Smooth muscle cell (in vitro differentiated cells): ENCODE data around the gene ABTB2. TPM values are rescaled to one million over a fixed set of nuclear protein-coding genes. Genes with fewer than 3 reads are reported as not detected.
A peak's percentile ranks its signal among the peaks of the same experiment; 100 is the strongest.

Experiments
- DNase-seq: peaks from one replicate; lab custom pipeline; 2025; ENCODE audit not compliant: unreplicated experiment; lab: John Stamatoyannopoulos, UW
- H2AFZ ChIP-seq: fragments of 200-600 bp; sonication (generic); 2 replicates; pipeline ENCODE4 v1.6.0; 2016; ENCODE audit warnings: antibody characterized with exemption, low read depth, mild to moderate bottlenecking
- H3F3A ChIP-seq: fragments of 200-600 bp; sonication (generic); 2 replicates; pipeline ENCODE4 v1.6.0; 2017; ENCODE audit warnings: antibody characterized with exemption, low read depth
- H3K27ac ChIP-seq: fragments of 200-600 bp; sonication (generic); 2 replicates; pipeline ENCODE4 v1.5.1; 2016; ENCODE audit warnings: low read depth, mild to moderate bottlenecking
- H3K27me3 ChIP-seq: fragments of 200-600 bp; sonication (generic); 2 replicates; pipeline ENCODE4 v1.6.1; 2016; ENCODE audit warnings: low read depth, mild to moderate bottlenecking
- H3K36me3 ChIP-seq: fragments of 200-600 bp; sonication (generic); 2 replicates; pipeline ENCODE4 v1.5.1; 2016; ENCODE audit warnings: low read depth
- H3K4me1 ChIP-seq: fragments of 200-600 bp; sonication (generic); 2 replicates; pipeline ENCODE4 v1.5.1; 2016; ENCODE audit warnings: low read depth
- H3K4me2 ChIP-seq: fragments of 200-600 bp; sonication (generic); 2 replicates; pipeline ENCODE4 v1.6.0; 2016; ENCODE audit warnings: mild to moderate bottlenecking
- H3K4me3 ChIP-seq: fragments of 200-600 bp; sonication (generic); 2 replicates; pipeline ENCODE4 v1.5.1; 2016; ENCODE audit warnings: mild to moderate bottlenecking
- H3K79me2 ChIP-seq: fragments of 200-600 bp; sonication (generic); 2 replicates; pipeline ENCODE4 v1.6.0; 2016; ENCODE audit warnings: low read depth, mild to moderate bottlenecking
- H3K9ac ChIP-seq: fragments of 200-600 bp; sonication (generic); 2 replicates; pipeline ENCODE4 v1.6.0; 2016; ENCODE audit warnings: low read depth
- H3K9me3 ChIP-seq: fragments of 200-600 bp; sonication (generic); replicated peaks from 2 replicates; pipeline ENCODE4 v1.5.1; 2016; ENCODE audit warnings: low read depth
- H4K20me1 ChIP-seq: fragments of 200-600 bp; sonication (generic); 2 replicates; pipeline ENCODE4 v1.6.0; 2016; ENCODE audit warnings: low read depth
- CTCF ChIP-seq: fragments of 200-600 bp; sonication (generic); IDR thresholded peaks from 2 replicates; pipeline ENCODE4 v1.5.1; 2017; ENCODE audit warnings: borderline replicate concordance, mild to moderate bottlenecking, antibody characterized with exemption; ENCODE audit not compliant: insufficient read depth, poor library complexity, severe bottlenecking
- WGBS: methylation state at CpG from one replicate; pipeline ENCODE4 v1.1.7; 2016; ENCODE audit warnings: low lambda C conversion rate; 5-methylcytosine and 5-hydroxymethylcytosine counted together
- polyA plus RNA-seq: library from polyadenylated mRNA; unstranded; fragments of >200 nt; fragmentation: Nextera tagmentation; extraction: Ambion mirVana; gene quantifications from 2 replicates; pipeline ENCODE4 v1.2.1, GENCODE V29; 2016
- total RNA-seq: library from RNA; depleted of rRNA; stranded (reverse); fragments of >200 nt; gene quantifications from 2 replicates; pipeline ENCODE4 v1.2.3, GENCODE V29; 2014

ABTB2 gene
- total and polyA plus RNA-seq, 2 experiments from 2014 or later: 4.3 to 4.9 TPM

- no peak overlapping the region for H3K27ac ChIP-seq
- no peaks in the 10 kb centered on the region for H3K36me3 ChIP-seq
- WGBS: 88% methylated on average over 13 of the region's 13 CpGs
- H3K4me1 ChIP-seq: no peaks in the 10 kb centered on the region
- H3F3A ChIP-seq: no peaks in the 10 kb centered on the region
- no peak overlapping the region for H2AFZ ChIP-seq
- peak; percentile 44 for TF ChIP-seq CTCF
- no peaks in the 10 kb centered on the region for H3K27me3 ChIP-seq
- no peak overlapping the region for H3K4me2 ChIP-seq
- H3K79me2 ChIP-seq: no peaks in the 10 kb centered on the region
- no peak for DNase-seq
- H3K4me3 ChIP-seq: no peak overlapping the region
- H3K9me3 ChIP-seq: no peaks in the 10 kb centered on the region
- H4K20me1 ChIP-seq: peaks cover 32% of the 10 kb centered on the region
- no peak overlapping the region for H3K9ac ChIP-seq
Measured at GRCh38 chr11:34149786-34150185, 208.0 kb downstream of the ABTB2 start.

GRCh38 chr11:34149274-34149673, 208.5 kb downstream of the ABTB2 start:
- Histone ChIP-seq H2AFZ (no peak overlapping the region), H3F3A (no peaks in the 10 kb centered on the region), H3K4me1 (no peaks in the 10 kb centered on the region), H3K79me2 (no peaks in the 10 kb centered on the region), H3K27me3 (no peaks in the 10 kb centered on the region), H3K36me3 (no peaks in the 10 kb centered on the region), H4K20me1 (peaks cover 32% of the 10 kb centered on the region), H3K9ac (no peak overlapping the region), H3K4me2 (no peak overlapping the region), H3K27ac (no peak overlapping the region), H3K4me3 (no peak overlapping the region), H3K9me3 (no peaks in the 10 kb centered on the region)
- 89% methylated on average over 7 of the region's 7 CpGs for WGBS
- TF ChIP-seq CTCF: no peak
- no peak for DNase-seq

GRCh38 chr11:34148504-34149165, 209.2 kb downstream of the ABTB2 start:
- no peak overlapping the region for H3K9ac ChIP-seq
- H3K4me3 ChIP-seq: no peak overlapping the region
- H3K27ac ChIP-seq: no peak overlapping the region
- no peaks in the 10 kb centered on the region for H3F3A ChIP-seq
- no peaks in the 10 kb centered on the region for H3K27me3 ChIP-seq
- no peaks in the 10 kb centered on the region for H3K4me1 ChIP-seq
- H3K36me3 ChIP-seq: no peaks in the 10 kb centered on the region
- no peaks in the 10 kb centered on the region for H3K79me2 ChIP-seq
- H4K20me1 ChIP-seq: peaks cover 32% of the 10 kb centered on the region
- no peak overlapping the region for H3K4me2 ChIP-seq
- WGBS: 61% methylated on average over 16 of the region's 16 CpGs
- no peak for DNase-seq
- no peaks in the 10 kb centered on the region for H3K9me3 ChIP-seq
- H2AFZ ChIP-seq: no peak overlapping the region
- no peak for TF ChIP-seq CTCF

- no peak overlapping the region for H3K4me2 ChIP-seq
- H3K9me3 ChIP-seq: no peaks in the 10 kb centered on the region
- DNase-seq: no peak
- no peak overlapping the region for H2AFZ ChIP-seq
- H4K20me1 ChIP-seq: peaks cover 28% of the 10 kb centered on the region
- H3K9ac ChIP-seq: no peak overlapping the region
- H3K79me2 ChIP-seq: no peaks in the 10 kb centered on the region
- 96% methylated on average over 8 of the region's 8 CpGs for WGBS
- H3K4me1 ChIP-seq: no peaks in the 10 kb centered on the region
- no peaks in the 10 kb centered on the region for H3K27me3 ChIP-seq
- no peaks in the 10 kb centered on the region for H3F3A ChIP-seq
- no peaks in the 10 kb centered on the region for H3K36me3 ChIP-seq
- TF ChIP-seq CTCF: no peak
- H3K27ac ChIP-seq: no peak overlapping the region
- H3K4me3 ChIP-seq: no peak overlapping the region
Measured at GRCh38 chr11:34147581-34147980, 210.2 kb downstream of the ABTB2 start.
